Liver (tissue), 9 donors: ENCODE data around the gene SPTAN1. TPM values are rescaled to one million over a fixed set of nuclear protein-coding genes. Genes with fewer than 3 reads are reported as not detected.
A peak's percentile ranks its signal among the peaks of the same experiment; 100 is the strongest.

Source experiments
- DNase-seq: peaks from one replicate; pipeline ENCODE4 v3.0.0-alpha.2; 2017; ENCODE audit warnings: low spot score
- H3K27ac ChIP-seq, 2 donors: one replicate each; pipeline ENCODE4 v1.7.0; 2013; ENCODE audit warnings: inconsistent platforms in 2 of 2, low read length in 2 of 2, control low read depth in 1 of 2, low read depth in 1 of 2, mild to moderate bottlenecking in 1 of 2
- H3K27me3 ChIP-seq, 4 donors: one replicate each; pipeline versions ENCODE4 v1.6.1 to v1.7.0; 2013; ENCODE audit warnings: low read length in 3 of 4, inconsistent platforms in 1 of 4, mild to moderate bottlenecking in 1 of 4, moderate library complexity in 1 of 4; ENCODE audit not compliant: control insufficient read depth in 4 of 4, insufficient read depth in 4 of 4
- H3K36me3 ChIP-seq, 4 donors: one replicate each; pipeline versions ENCODE4 v1.6.1 to v1.7.0; 2013; ENCODE audit warnings: low read length in 3 of 4, mild to moderate bottlenecking in 3 of 4, low read depth in 1 of 4, moderate library complexity in 1 of 4; ENCODE audit not compliant: control insufficient read depth in 4 of 4, insufficient read depth in 3 of 4
- H3K4me1 ChIP-seq, 4 donors: one replicate each; pipeline versions ENCODE4 v1.6.1 to v1.7.0; 2013; ENCODE audit warnings: low read length in 3 of 4, mild to moderate bottlenecking in 3 of 4, moderate library complexity in 1 of 4; ENCODE audit not compliant: control insufficient read depth in 4 of 4, insufficient read depth in 4 of 4
- H3K4me3 ChIP-seq, 3 donors: one replicate each; pipeline versions ENCODE4 v1.6.1 to v1.7.0; 2013; ENCODE audit warnings: low read length in 3 of 3, control low read depth in 1 of 3, low read depth in 1 of 3, mild to moderate bottlenecking in 1 of 3
- H3K9ac ChIP-seq, 2 donors: one replicate each; pipeline ENCODE4 v1.7.0; 2013; ENCODE audit warnings: low read length in 2 of 2, mild to moderate bottlenecking in 2 of 2, moderate library complexity in 2 of 2, control low read depth in 1 of 2, low read depth in 1 of 2
- H3K9me3 ChIP-seq, 4 donors: one replicate each; pipeline versions ENCODE4 v1.6.1 to v1.7.0; 2013; ENCODE audit warnings: low read length in 3 of 4; ENCODE audit not compliant: control insufficient read depth in 4 of 4
- ATF3 ChIP-seq: IDR thresholded peaks from 2 replicates; pipeline ENCODE4 v1.6.1; 2016; ENCODE audit warnings: antibody characterized with exemption
- CTCF ChIP-seq: fragments of 150-350 bp; IDR thresholded peaks from 2 replicates; pipeline ENCODE4 v1.5.1; 2017; ENCODE audit warnings: improper control_type of control experiment, low read depth, low read length; ENCODE audit not compliant: missing input control
- EGR1 ChIP-seq, 2 donors: IDR thresholded peaks; 2 replicates each; pipeline ENCODE4 v1.6.1; 2016 to 2018; ENCODE audit warnings: antibody characterized with exemption in 2 of 2, low read depth in 2 of 2
- FOXA1 ChIP-seq: IDR thresholded peaks from 2 replicates; pipeline ENCODE4 v1.6.1; 2016; ENCODE audit warnings: antibody characterized with exemption
- FOXA2 ChIP-seq: IDR thresholded peaks from 2 replicates; pipeline ENCODE4 v1.6.1; 2016; ENCODE audit warnings: antibody characterized with exemption
- GABPA ChIP-seq, 2 donors: IDR thresholded peaks in 1 of 2; conservative IDR thresholded peaks in 1 of 2; 2 replicates each; pipeline ENCODE4 v1.6.1; 2016; ENCODE audit warnings: antibody characterized with exemption in 2 of 2, mild to moderate bottlenecking in 1 of 2, moderate library complexity in 1 of 2
- HNF4A ChIP-seq, 2 donors: conservative IDR thresholded peaks; 2 replicates each; pipeline ENCODE4 v1.6.1; 2016; ENCODE audit warnings: antibody characterized with exemption in 2 of 2, mild to moderate bottlenecking in 2 of 2
- HNF4G ChIP-seq: IDR thresholded peaks from 2 replicates; pipeline ENCODE4 v1.6.1; 2016; ENCODE audit warnings: antibody characterized with exemption
- JUND ChIP-seq, 2 donors: IDR thresholded peaks; 2 replicates each; pipeline ENCODE4 v1.6.1; 2016; ENCODE audit warnings: antibody characterized with exemption in 2 of 2
- NR2F2 ChIP-seq: IDR thresholded peaks from 2 replicates; pipeline ENCODE4 v1.6.1; 2016; ENCODE audit warnings: antibody characterized with exemption
- RAD21 ChIP-seq, 2 donors: IDR thresholded peaks; 2 replicates each; pipeline ENCODE4 v1.6.1; 2016; ENCODE audit warnings: antibody characterized with exemption in 2 of 2, mild to moderate bottlenecking in 2 of 2
- REST ChIP-seq: IDR thresholded peaks from 2 replicates; pipeline ENCODE4 v1.6.1; 2016; ENCODE audit warnings: antibody characterized with exemption, mild to moderate bottlenecking
- RXRA ChIP-seq, 2 donors: IDR thresholded peaks; 2 replicates each; pipeline ENCODE4 v1.6.1; 2017 to 2018; ENCODE audit warnings: antibody characterized with exemption in 2 of 2, mild to moderate bottlenecking in 1 of 2
- SP1 ChIP-seq: IDR thresholded peaks from 2 replicates; pipeline ENCODE4 v1.6.1; 2018; ENCODE audit warnings: antibody characterized with exemption, mild to moderate bottlenecking
- TAF1 ChIP-seq: conservative IDR thresholded peaks from 2 replicates; pipeline ENCODE4 v1.6.1; 2016; ENCODE audit warnings: antibody characterized with exemption, mild to moderate bottlenecking
- YY1 ChIP-seq: IDR thresholded peaks from 2 replicates; pipeline ENCODE4 v1.6.1; 2016; ENCODE audit warnings: antibody characterized with exemption, mild to moderate bottlenecking
- ZBTB33 ChIP-seq: IDR thresholded peaks from 2 replicates; pipeline ENCODE4 v1.6.1; 2016; ENCODE audit warnings: antibody characterized with exemption
- WGBS: extraction: QIAGEN DNeasy Blood & Tissue Kit; methylation state at CpG from one replicate; pipeline ENCODE4 v1.1.7; 2013; 5-methylcytosine and 5-hydroxymethylcytosine counted together
- polyA plus RNA-seq, 2 donors: library from polyadenylated mRNA; stranded (reverse) in 1 of 2; unstranded in 1 of 2; fragments of 200-250 nt in 1 of 2; fragments of >200 nt in 1 of 2; fragmentation: Nextera tagmentation in 1 of 2; extraction: Ambion mirVana in 1 of 2; gene quantifications; one replicate each; pipeline versions ENCODE4 v1.2.1 to v1.2.3, GENCODE V29; 2013 to 2015
- total RNA-seq, 2 donors: library from RNA; depleted of rRNA; stranded (reverse); fragments of >200 nt; gene quantifications; one replicate each; pipeline ENCODE4 v1.2.3, GENCODE V29; 2014
- TF ChIP-seq, protein P1 (sequence below): IDR thresholded peaks from 2 replicates; pipeline ENCODE4 v1.6.1; 2016; ENCODE audit warnings: antibody characterized with exemption
- donor health status: healthy.
- donor health status: healthy.
- donor health status: healthy.
- donor health status: healthy.
- donor health status: healthy.

Gene SPTAN1
- total and polyA plus RNA-seq, 4 donors: 31.3 to 86.5 (median 60.4) TPM

DNA sequence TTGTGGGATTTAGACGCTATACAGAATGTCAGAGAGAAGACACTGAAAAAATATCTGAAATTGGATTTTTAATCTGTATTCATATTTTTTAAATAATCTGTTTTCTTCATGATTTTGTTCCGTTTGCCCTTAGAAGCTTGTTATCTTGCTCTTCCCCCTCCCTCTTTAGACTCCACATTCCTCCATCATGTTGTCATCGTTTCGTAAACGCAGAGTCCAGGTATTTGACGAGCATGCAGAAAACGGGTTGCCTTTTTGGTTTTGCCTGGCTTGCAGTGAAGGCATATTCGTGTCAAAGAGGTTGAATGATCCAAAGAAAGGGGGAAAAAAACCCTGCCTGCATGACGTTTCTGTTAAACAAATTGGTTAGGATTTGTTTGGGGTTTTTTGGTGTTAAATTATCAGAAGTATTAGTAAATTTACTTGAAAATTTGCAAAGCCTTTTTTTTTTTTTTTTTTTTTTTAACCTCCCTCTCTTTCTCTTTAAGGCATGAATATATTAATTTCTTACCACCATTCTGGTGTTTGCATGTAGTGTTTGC is 2.9 kb downstream of the SPTAN1 start:
- H3K9ac ChIP-seq: no peak overlapping the region
- H3K27me3 ChIP-seq: no peaks in the 10 kb centered on the region
- WGBS: 23% methylated on average over 9 of the region's 9 CpGs
- H3K9me3 ChIP-seq: no peaks in the 10 kb centered on the region
- H3K4me3 ChIP-seq: no peak overlapping the region
- H3K36me3 ChIP-seq: no peaks in the 10 kb centered on the region
- peak overlapping the region; percentile 27 to 42 for H3K27ac ChIP-seq
- H3K4me1 ChIP-seq: peaks cover 22 to 67% (median 63%) of the 10 kb centered on the region in 4 donors
- no peak for DNase-seq
- TF ChIP-seq RXRA (IDR thresholded peaks at IDR 0.05): no peak
- peak; percentile 21 for TF ChIP-seq YY1
- TF ChIP-seq SP1: no peak
- no peak for TF ChIP-seq CTCF
- no peak for TF ChIP-seq GABPA (IDR thresholded peaks at IDR 0.05 in 1 of 2, conservative IDR thresholded peaks at IDR 0.05 in 1 of 2)
- no peak for TF ChIP-seq TAF1
- no peak for TF ChIP-seq FOXA1
- TF ChIP-seq RAD21 (IDR thresholded peaks at IDR 0.05): peak in 1 of 2 donors; percentile 22
- TF ChIP-seq, protein P1, sequence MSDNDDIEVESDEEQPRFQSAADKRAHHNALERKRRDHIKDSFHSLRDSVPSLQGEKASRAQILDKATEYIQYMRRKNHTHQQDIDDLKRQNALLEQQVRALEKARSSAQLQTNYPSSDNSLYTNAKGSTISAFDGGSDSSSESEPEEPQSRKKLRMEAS: no peak
- TF ChIP-seq ATF3: peak; percentile 81
- TF ChIP-seq NR2F2: no peak
- TF ChIP-seq ZBTB33: no peak
- peak; percentile 53 to 55 for TF ChIP-seq HNF4A (conservative IDR thresholded peaks at IDR 0.05)
- TF ChIP-seq EGR1 (IDR thresholded peaks at IDR 0.05; ENCODE audit: low read depth in 2 of 2): no peak
- TF ChIP-seq REST: no peak
- TF ChIP-seq FOXA2: no peak
- TF ChIP-seq HNF4G: no peak
- TF ChIP-seq JUND (IDR thresholded peaks at IDR 0.05): peak; percentile 94
